ENCODE results near the gene VPS13D. TPM values are rescaled to one million over a fixed set of nuclear protein-coding genes. Genes with fewer than 3 reads are reported as not detected.

Gene VPS13D
- total RNA-seq, 4 donors from 2014 or later: 42.5 to 103 (median 59.8) TPM

DNA sequence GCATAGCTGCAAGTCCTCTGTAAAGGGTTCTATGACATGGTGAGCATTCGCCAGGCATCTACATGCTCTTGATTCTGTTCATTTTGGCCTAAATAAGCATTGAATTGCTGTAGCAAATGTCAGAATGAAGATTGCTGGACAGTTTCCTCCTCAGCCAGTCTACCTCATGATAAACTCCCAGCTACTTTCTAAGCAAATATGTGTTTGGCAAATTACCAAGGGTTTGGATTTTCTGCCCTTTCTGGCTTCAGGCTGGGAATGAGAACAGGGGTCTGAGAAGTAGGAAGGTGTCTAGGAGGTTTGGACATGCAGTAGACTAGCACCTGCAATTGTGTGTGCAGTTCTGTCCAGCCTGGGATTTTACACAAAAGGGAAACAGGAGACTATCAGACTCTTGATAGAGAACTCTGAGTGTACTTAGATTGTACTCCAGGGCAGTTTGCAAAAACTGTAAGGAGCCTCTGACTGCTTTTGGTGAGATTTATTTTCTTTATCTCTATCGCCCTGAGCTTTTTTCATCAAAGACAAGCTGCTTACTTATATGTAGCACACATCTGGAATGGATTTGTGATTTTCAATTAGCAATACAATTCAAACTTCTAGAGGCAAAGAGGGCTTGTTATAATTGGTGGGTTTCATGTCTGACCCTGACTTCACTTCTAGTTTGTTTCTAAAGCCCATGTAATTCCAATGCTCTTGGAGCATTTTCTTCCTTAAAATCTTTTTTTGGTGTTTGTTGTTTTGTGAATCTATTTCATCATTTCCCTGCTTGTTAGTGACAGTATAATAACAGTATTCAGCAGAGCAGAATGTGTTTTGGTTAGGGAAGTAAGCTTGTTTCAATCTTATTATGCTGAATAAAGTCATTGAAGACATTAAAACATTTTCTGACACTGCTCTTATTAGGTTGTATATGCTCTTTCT is 150.8 kb downstream of the VPS13D start:
- no peak overlapping the region for H3K4me3 ChIP-seq
- no peaks in the 10 kb centered on the region for H3K27me3 ChIP-seq
- 66 to 67% methylated on average over 2 of the region's 2 CpGs for WGBS, 2 donors
- H3K9me3 ChIP-seq: no peaks in the 10 kb centered on the region
- no peak for DNase-seq
- peaks cover 7 to 56% (median 11%) of the 10 kb centered on the region in 3 donors for H3K4me1 ChIP-seq
- H3K27ac ChIP-seq: peak overlapping the region; percentile 62 to 77 (median 66)
- TF ChIP-seq CTCF (IDR thresholded peaks at IDR 0.05): no peak
- no peak for TF ChIP-seq POLR2A (IDR thresholded peaks at IDR 0.05)
- H3K36me3 ChIP-seq: peaks cover 0 to 79% (median 11%) of the 10 kb centered on the region in 3 donors
- intact Hi-C loops (cut with DNase I): no loop called here

GRCh38 chr1:12383001-12383400 is 153.2 kb downstream of the VPS13D start:
- Histone ChIP-seq H3K27ac (peak overlapping the region in 2 of 4 donors; percentile 62 to 77), H3K4me1 (peaks cover 7 to 61% (median 11%) of the 10 kb centered on the region in 3 donors), H3K36me3 (peaks cover 12 to 79% (median 26%) of the 10 kb centered on the region in 3 donors), H3K4me3 (no peak overlapping the region), H3K9me3 (peaks cover 0 to 12% (median 0%) of the 10 kb centered on the region in 3 donors), H3K27me3 (no peaks in the 10 kb centered on the region)
- no peak for DNase-seq
- TF ChIP-seq POLR2A (IDR thresholded peaks at IDR 0.05) (no peak), CTCF (IDR thresholded peaks at IDR 0.05) (no peak)
- 96 to 100% methylated on average over 1 of the region's 1 CpG for WGBS, 2 donors
- intact Hi-C loops (cut with DNase I): no loop called here

GRCh38 chr1:12383786-12384185 is 154.0 kb downstream of the VPS13D start:
- no peak for DNase-seq
- 92 to 100% methylated on average over 1 of the region's 1 CpG for WGBS, 2 donors

GRCh38 chr1:12384836-12385456 is 155.1 kb downstream of the VPS13D start:
- no peak for TF ChIP-seq POLR2A (IDR thresholded peaks at IDR 0.05)
- TF ChIP-seq CTCF (IDR thresholded peaks at IDR 0.05): no peak
- WGBS, 2 donors: 85 to 89% methylated on average over 8 of the region's 8 CpGs
- H3K27ac ChIP-seq: peak overlapping the region in 2 of 4 donors; percentile 64 to 73
- no peak for DNase-seq
- H3K9me3 ChIP-seq: peaks cover 0 to 15% (median 0%) of the 10 kb centered on the region in 3 donors
- intact Hi-C loops (cut with DNase I): no loop called here
- no peaks in the 10 kb centered on the region for H3K27me3 ChIP-seq
- H3K4me3 ChIP-seq: no peak overlapping the region
- peaks cover 7 to 58% (median 10%) of the 10 kb centered on the region in 3 donors for H3K4me1 ChIP-seq
- peaks cover 15 to 79% (median 33%) of the 10 kb centered on the region in 3 donors for H3K36me3 ChIP-seq

More at GRCh38 chr1:12383786-12384185, 154.0 kb downstream of the VPS13D start:
- Histone ChIP-seq H3K36me3 (peaks cover 15 to 79% (median 31%) of the 10 kb centered on the region in 3 donors), H3K9me3 (peaks cover 0 to 15% (median 0%) of the 10 kb centered on the region in 3 donors), H3K27ac (peak overlapping the region in 1 of 4 donors; percentile 14), H3K4me1 (peaks cover 7 to 61% (median 11%) of the 10 kb centered on the region in 3 donors), H3K4me3 (no peak overlapping the region), H3K27me3 (no peaks in the 10 kb centered on the region)
- intact Hi-C loops (cut with DNase I): no loop called here
- TF ChIP-seq POLR2A (IDR thresholded peaks at IDR 0.05) (no peak), CTCF (IDR thresholded peaks at IDR 0.05) (no peak)

Measured in esophagus squamous epithelium (tissue), 5 donors.